ENCODE results near the gene POLD3. TPM values are rescaled to one million over a fixed set of nuclear protein-coding genes. Genes with fewer than 3 reads are reported as not detected.

POLD3 gene
- total RNA-seq, 1 experiment from 2014 or later, result 49.7 TPM

DNA sequence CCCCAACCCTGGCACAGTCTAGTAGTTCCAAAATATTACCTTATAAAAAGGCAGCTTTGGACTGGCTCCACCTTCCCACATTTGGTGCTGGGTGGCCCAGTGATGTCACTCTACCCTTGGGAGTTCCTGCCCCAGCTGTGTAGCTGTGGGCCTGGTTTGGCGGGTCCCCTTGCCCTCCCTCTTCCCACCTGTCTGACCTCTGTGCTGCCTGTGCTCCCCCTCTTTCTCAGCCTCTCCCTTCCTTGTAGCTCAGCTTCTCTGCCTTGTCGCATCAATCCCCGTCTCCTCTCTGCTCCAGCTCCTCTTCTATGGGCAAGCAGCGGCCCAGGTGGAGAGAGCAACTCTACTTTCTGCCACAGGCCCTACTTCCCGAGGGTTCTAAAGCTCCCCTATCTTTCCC is 84.2 kb downstream of the POLD3 start:
- Histone ChIP-seq H3K36me3 (ENCODE audit: control insufficient read depth, insufficient read depth, low read length) (no peaks in the 10 kb centered on the region), H3K4me3 (ENCODE audit: low read depth, low read length) (no peak overlapping the region), H3K4me1 (no peaks in the 10 kb centered on the region), H3K27me3 (replicated peaks; ENCODE audit: control insufficient read depth, insufficient read depth, low read length) (no peaks in the 10 kb centered on the region), H3K9me3 (no peaks in the 10 kb centered on the region)
- no TSS peak for BruUV-seq (replicated peaks)
- Mint-ChIP-seq H3K9me3 (ENCODE audit: unreplicated experiment) (no peaks in the 10 kb centered on the region), H3K4me1 (ENCODE audit: low read depth, unreplicated experiment) (peaks cover 8% of the 10 kb centered on the region), H3K36me3 (ENCODE audit: insufficient read depth, unreplicated experiment) (no peaks in the 10 kb centered on the region), H3K4me3 (ENCODE audit: unreplicated experiment) (no peak overlapping the region), H3K27ac (ENCODE audit: unreplicated experiment) (no peak overlapping the region), H3K27me3 (ENCODE audit: insufficient read depth, unreplicated experiment) (no peaks in the 10 kb centered on the region)
- ChIA-PET CTCF (interaction anchor here (0.6 to 1.0 kb wide), 2 partner anchors 250 to 603 kb away, joined by 3 read pairs; no protein-coding TSS in a partner anchor), POLR2A (no interaction called here)
- TF ChIP-seq, protein P1, sequence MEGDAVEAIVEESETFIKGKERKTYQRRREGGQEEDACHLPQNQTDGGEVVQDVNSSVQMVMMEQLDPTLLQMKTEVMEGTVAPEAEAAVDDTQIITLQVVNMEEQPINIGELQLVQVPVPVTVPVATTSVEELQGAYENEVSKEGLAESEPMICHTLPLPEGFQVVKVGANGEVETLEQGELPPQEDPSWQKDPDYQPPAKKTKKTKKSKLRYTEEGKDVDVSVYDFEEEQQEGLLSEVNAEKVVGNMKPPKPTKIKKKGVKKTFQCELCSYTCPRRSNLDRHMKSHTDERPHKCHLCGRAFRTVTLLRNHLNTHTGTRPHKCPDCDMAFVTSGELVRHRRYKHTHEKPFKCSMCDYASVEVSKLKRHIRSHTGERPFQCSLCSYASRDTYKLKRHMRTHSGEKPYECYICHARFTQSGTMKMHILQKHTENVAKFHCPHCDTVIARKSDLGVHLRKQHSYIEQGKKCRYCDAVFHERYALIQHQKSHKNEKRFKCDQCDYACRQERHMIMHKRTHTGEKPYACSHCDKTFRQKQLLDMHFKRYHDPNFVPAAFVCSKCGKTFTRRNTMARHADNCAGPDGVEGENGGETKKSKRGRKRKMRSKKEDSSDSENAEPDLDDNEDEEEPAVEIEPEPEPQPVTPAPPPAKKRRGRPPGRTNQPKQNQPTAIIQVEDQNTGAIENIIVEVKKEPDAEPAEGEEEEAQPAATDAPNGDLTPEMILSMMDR (IDR thresholded peaks at IDR 0.05; ENCODE audit: insufficient read depth in 1 of 2, low read depth in 1 of 2, low read length in 1 of 2, severe bottlenecking in 1 of 2, unreplicated experiment in 1 of 2), result no peak
- intact Hi-C loops (cut with micrococcal nuclease; ENCODE audit: unreplicated experiment), result no loop called here
- DNase-seq, result no peak

DNA sequence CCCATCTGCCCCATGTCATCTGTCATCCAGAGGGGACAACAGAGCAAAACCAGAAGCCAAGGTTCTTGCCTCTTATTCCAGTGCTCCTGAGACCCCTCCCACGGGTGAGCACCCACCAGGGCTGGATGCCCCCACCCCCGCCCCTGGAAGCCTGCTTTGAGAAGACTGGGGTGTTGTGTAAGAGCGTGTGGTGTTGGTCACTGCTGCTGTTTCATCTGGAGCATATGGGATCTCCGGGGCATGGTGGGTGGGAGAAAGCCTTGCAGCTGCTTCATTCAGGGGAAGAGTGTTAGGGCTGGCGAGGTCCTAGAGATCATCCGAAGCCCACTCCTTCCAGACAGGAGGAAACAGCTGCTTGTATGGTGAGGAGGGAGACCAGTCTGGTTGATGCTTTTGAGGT is 84.7 kb downstream of the POLD3 start:
- intact Hi-C loops (cut with micrococcal nuclease; ENCODE audit: unreplicated experiment), result no loop called here
- Histone ChIP-seq H3K4me3 (ENCODE audit: low read depth, low read length) (no peak overlapping the region), H3K9me3 (no peaks in the 10 kb centered on the region), H3K4me1 (no peaks in the 10 kb centered on the region), H3K36me3 (ENCODE audit: control insufficient read depth, insufficient read depth, low read length) (no peaks in the 10 kb centered on the region), H3K27me3 (replicated peaks; ENCODE audit: control insufficient read depth, insufficient read depth, low read length) (no peaks in the 10 kb centered on the region)
- Mint-ChIP-seq H3K27ac (ENCODE audit: unreplicated experiment) (no peak overlapping the region), H3K4me3 (ENCODE audit: unreplicated experiment) (no peak overlapping the region), H3K9me3 (ENCODE audit: unreplicated experiment) (no peaks in the 10 kb centered on the region), H3K27me3 (ENCODE audit: insufficient read depth, unreplicated experiment) (no peaks in the 10 kb centered on the region), H3K36me3 (ENCODE audit: insufficient read depth, unreplicated experiment) (no peaks in the 10 kb centered on the region), H3K4me1 (ENCODE audit: low read depth, unreplicated experiment) (peaks cover 8% of the 10 kb centered on the region)
- CTCF ChIA-PET, result interaction anchor here (0.5 to 1.0 kb wide), 3 partner anchors 100 to 603 kb away, joined by 3 read pairs; no protein-coding TSS in a partner anchor
- no peak for DNase-seq
- POLR2A ChIA-PET, result no interaction called here
- BruUV-seq (replicated peaks), result no TSS peak
- TF ChIP-seq, protein P1 (IDR thresholded peaks at IDR 0.05; ENCODE audit: insufficient read depth in 1 of 2, low read depth in 1 of 2, low read length in 1 of 2, severe bottlenecking in 1 of 2, unreplicated experiment in 1 of 2), result no peak

DNA sequence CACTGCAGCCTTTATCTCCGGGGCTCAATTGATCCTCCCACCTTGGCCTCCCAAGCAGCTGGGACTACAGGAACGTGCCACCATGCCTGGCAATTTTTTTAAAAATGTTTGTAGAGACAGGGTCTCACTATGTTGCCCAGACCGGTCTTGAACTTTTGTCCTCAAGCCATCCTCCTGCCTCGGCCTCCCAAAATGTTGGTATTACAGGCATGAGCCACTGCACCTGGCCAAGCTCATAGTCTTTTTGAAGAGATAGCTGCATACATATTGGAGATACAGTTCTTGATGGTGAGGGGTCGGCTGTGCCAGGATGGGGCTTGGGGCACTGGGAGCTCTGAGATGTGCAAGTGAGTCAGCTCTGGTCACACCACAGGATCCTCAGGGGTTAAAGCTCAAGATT is 85.7 kb downstream of the POLD3 start:
- H3K36me3 Mint-ChIP-seq (ENCODE audit: insufficient read depth, unreplicated experiment), result no peaks in the 10 kb centered on the region
- intact Hi-C loops (cut with micrococcal nuclease; ENCODE audit: unreplicated experiment), result no loop called here
- H3K4me1 Mint-ChIP-seq (ENCODE audit: low read depth, unreplicated experiment), result peaks cover 7% of the 10 kb centered on the region
- H3K4me1 ChIP-seq, result no peaks in the 10 kb centered on the region
- no peaks in the 10 kb centered on the region for H3K27me3 Mint-ChIP-seq (ENCODE audit: insufficient read depth, unreplicated experiment)
- BruUV-seq (replicated peaks), result no TSS peak
- no peaks in the 10 kb centered on the region for H3K36me3 ChIP-seq (ENCODE audit: control insufficient read depth, insufficient read depth, low read length)
- no peak overlapping the region for H3K4me3 Mint-ChIP-seq (ENCODE audit: unreplicated experiment)
- H3K27ac Mint-ChIP-seq (ENCODE audit: unreplicated experiment), result no peak overlapping the region
- no peaks in the 10 kb centered on the region for H3K9me3 Mint-ChIP-seq (ENCODE audit: unreplicated experiment)
- no peaks in the 10 kb centered on the region for H3K27me3 ChIP-seq (replicated peaks; ENCODE audit: control insufficient read depth, insufficient read depth, low read length)
- CTCF ChIA-PET, result interaction anchor here (1.1 kb wide), 1 partner anchor 25 kb away, joined by 4 read pairs; no protein-coding TSS in a partner anchor
- no peak overlapping the region for H3K4me3 ChIP-seq (ENCODE audit: low read depth, low read length)
- DNase-seq, result no peak
- TF ChIP-seq, protein P1 (IDR thresholded peaks at IDR 0.05; ENCODE audit: insufficient read depth in 1 of 2, low read depth in 1 of 2, low read length in 1 of 2, severe bottlenecking in 1 of 2, unreplicated experiment in 1 of 2), result no peak
- POLR2A ChIA-PET, result no interaction called here
- H3K9me3 ChIP-seq, result no peaks in the 10 kb centered on the region

Data from Caco-2 (cell line).